Activated CD4-positive, CD25-positive, alpha-beta regulatory T cell treated with anti-CD3 and anti-CD28 coated beads, Interleukin-2, amount 50 U/mL, for 16 hours (primary cell): ENCODE measurements around the gene TMEM80.
"Not testable (repeated sequence)": the region's sequence is repeated elsewhere in the genome, so short reads cannot be mapped to it uniquely, and the experiment has no call there.

ENCODE experiments used
- DNase-seq: peaks from one replicate; pipeline ENCODE4 v3.0.0-alpha.2; 2020; ENCODE audit warnings: low read depth, low spot score

Gene TMEM80

DNA sequence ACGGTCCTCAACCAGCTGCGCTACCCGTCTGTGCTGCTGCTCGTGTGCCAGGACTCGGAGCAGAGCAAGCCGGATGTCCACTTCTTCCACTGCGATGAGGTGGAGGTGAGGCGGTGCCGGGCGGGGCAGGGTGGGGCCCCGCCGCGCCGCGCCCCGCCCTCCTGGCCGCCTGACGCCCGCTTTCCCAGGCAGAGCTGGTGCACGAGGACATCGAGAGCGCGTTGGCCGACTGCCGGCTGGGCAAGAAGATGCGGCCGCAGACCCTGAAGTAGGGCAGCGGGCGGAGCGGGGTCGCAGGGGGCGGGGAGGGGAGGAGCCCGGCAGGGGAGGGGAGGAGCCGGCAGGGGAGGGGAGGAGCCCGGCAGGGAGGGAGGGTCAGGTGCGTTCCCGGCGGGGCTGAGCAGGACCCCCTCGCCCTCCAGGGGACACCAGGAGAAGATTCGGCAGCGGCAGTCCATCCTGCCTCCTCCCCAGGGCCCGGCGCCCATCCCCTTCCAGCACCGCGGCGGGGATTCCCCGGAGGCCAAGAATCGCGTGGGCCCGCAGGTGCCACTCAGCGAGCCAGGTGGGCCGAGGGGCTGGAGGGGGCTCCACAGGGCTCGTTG is 25.1 kb downstream of the TMEM80 start:
- no peak for DNase-seq

DNA sequence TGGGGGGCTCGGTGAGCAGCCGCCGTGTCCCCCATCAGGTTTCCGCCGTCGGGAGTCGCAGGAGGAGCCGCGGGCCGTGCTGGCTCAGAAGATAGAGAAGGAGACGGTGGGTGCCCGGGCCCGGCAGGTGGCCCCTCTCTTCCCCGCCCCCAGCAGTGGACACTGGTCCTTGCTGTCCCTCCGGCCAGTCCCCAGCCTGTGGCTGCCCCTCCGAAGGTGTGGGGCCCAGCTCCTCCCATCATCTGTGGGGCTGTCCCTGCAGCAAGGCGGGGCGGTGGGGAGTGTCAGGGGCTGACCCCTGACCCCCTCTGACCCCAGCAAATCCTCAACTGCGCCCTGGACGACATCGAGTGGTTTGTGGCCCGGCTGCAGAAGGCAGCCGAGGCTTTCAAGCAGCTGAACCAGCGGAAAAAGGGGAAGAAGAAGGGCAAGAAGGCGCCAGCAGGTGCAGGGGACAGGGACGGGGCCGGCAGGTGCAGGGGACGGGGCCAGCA is 25.7 kb downstream of the TMEM80 start:
- no peak for DNase-seq

DNA sequence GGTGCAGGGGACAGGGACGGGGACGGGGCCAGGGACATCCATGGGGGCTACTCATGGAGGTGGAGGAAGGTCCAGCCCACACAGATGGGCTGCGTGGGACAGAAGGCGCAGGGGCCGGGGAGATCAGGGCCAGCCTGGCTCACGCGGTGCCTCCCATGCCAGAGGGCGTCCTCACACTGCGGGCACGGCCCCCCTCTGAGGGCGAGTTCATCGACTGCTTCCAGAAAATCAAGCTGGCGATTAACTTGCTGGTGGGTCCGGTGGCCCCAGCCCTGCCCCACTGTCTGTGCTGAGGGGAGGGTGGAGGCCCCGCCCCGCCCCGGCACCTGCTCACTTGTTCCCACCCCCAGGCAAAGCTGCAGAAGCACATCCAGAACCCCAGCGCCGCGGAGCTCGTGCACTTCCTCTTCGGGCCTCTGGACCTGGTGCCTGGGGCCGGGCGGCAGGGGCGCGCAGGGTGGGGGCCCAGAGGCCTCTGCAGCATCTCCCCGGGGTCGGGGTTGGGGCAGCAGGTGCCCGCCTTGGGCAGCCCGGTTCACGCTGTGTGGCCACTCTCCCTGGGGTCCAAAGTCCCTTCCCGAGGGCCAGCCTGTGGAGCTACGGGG is 26.2 kb downstream of the TMEM80 start:
- no peak for DNase-seq

- DNase-seq: no peak
Observed at GRCh38 chr11:722346-722811, 26.8 kb downstream of the TMEM80 start.

DNA sequence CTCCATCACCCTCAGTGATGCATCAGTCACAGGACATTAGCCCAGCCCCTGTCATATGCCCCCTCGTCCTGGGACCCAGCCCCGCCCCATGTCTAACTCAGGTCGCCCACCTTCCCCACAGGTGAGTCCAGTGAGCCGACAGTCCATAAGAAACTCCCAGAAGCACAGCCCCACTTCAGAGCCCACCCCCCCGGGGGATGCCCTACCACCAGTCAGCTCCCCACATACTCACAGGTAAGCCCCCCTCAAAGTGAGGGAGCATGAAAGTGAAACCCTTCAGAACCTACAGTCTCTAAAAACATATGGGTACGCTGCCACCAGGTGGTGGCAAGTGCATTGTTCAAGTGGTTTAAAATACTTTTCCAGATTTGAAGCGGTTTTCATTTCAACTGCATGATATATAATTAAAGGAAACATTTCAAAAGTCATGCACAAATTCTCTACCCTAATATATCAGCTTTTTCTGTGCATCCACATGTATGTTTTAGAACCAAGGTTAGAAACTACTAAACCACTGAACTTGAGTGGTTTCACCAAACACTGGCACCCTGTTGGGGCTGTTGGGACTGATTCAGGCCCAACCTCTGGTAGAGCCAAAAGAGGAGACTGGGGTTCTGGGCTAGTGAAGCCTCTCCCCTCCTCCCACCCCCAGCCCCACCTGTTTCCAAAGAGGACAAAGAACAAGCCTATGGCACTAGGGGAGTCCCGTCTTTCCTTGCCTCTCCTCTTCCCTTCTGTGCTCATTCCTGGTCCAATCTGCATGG is 27.7 kb downstream of the TMEM80 start:
- peak; percentile 38 for DNase-seq

GRCh38 chr11:724049-724777 is 28.6 kb downstream of the TMEM80 start:
- DNase-seq: no peak

DNA sequence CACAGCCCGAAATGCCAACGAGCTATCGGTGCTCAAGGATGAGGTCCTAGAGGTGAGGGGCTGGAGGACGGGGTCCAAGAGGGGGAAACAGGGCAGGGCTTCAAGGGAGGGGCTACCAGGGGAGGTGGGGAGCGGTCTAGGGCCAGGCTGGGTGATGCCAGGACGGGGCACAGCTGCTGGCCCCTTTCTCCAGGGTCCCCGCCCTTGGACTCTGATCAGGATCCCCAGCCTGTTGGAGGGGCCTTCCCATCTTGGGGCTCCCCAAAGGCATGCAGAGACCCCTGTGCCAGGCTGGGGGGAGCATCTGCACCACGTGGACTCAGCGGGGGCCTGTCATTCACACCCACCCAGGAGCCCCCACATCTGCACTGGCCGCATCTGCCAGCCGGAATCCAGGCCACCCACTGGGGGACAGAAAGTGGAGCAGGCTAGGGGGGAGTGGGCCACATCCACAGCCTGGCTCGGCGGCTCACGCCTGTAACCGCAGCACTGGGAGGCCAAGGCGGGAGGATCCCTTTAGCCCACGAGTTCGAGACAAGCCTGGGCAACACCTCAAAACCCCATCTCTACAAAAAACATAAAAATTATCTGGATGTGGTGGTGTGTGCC is 29.3 kb downstream of the TMEM80 start:
- no peak for DNase-seq

GRCh38 chr11:725624-726202 is 30.1 kb downstream of the TMEM80 start:
- no peak for DNase-seq

- DNase-seq: no peak
Observed at GRCh38 chr11:726278-727220, 30.9 kb downstream of the TMEM80 start.

DNA sequence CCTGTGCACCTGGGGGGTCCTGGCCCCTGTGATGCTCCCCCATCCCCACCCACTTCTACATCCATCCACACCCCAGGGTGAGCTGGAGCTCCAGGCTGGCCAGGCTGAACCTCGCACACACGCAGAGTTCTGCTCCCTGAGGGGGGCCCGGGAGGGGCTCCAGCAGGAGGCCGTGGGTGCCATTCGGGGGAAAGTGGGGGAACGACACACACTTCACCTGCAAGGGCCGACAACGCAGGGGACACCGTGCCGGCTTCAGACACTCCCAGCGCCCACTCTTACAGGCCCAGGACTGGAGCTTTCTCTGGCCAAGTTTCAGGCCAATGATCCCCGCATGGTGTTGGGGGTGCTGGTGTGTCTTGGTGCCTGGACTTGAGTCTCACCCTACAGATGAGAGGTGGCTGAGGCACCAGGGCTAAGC is 31.7 kb downstream of the TMEM80 start:
- no peak for DNase-seq

- peak; percentile 63 for DNase-seq
Observed at GRCh38 chr11:727859-728748, 32.5 kb downstream of the TMEM80 start.

DNA sequence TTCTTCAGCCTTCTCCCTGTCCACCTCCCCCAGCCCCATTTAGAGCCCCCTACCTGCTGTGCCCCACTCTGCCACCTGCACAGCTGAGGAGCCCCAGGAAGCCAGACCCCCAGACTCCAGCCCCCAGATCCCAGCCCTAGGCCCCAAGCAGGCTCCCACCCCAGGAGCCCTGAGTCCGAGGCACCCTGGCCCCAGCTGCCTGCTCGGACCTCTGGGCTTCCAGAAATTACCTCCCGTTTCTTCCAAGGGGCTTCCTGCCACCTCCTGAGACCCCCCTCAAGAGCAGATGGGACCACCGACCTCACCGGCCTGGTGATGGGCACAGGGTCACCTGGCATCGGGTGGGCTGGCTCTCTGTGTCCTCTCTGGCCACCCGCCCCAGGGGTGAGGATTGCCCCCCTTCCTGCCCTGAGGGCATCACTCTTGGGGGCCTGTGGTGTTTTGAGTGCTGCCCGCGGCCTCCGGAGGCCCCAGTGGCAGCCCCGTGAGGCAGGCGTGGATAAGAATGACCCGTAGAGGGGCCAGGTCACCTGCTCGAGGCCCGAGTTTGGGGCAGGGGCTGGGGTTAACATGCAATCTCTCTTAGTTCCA is 33.4 kb downstream of the TMEM80 start:
- no peak for DNase-seq

- DNase-seq: no peak
Observed at GRCh38 chr11:729492-730074, 34.0 kb downstream of the TMEM80 start.

- DNase-seq: no peak
Observed at GRCh38 chr11:733072-733471, 37.5 kb downstream of the TMEM80 start.

GRCh38 chr11:734541-734940 is 38.9 kb downstream of the TMEM80 start:
- not testable (repeated sequence) for DNase-seq

DNA sequence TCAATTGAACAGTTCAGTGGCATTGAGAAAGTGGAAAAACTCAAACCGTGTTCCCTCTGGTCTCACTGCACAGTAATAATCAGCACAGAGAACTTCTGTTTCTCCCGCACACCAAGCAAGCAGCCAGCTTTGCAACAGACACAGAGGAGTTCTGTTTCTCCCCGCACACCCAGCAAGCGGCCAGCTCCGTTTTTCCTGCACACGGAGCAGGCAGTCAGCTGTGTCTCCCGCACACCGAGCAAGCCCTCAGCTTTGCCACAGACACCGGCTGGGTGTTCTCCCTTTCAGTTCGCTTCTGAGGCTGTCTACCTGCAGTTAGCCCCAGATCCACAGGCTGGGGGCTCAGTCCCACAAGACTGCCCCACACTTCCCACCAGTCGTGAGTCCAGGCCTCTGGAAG is 41.8 kb downstream of the TMEM80 start:
- DNase-seq: no peak

DNA sequence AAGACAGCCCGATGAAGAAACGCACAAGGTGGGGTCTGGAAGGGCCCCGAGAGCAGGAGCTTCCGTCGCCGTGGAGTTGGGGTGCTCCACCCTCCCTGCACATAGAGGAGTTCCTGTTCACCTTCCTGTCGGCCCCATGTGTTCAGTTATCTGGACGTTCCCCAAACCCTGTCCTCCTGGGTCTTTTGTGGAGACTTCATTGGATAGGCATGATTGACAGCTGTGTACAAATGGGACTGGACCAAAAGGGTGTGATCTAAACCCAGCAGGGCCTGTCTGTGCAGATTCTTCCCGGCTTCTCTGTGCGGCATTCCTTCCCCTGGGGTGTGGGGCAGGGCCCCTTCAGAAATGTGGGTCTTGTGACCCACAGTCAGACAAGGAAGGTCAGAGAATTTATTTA is 42.3 kb downstream of the TMEM80 start:
- not testable (repeated sequence) for DNase-seq

- no peak for DNase-seq
Observed at GRCh38 chr11:742156-742546, 46.5 kb downstream of the TMEM80 start.
